ENCODE data around the gene CDCP1.

Gene CDCP1

DNA sequence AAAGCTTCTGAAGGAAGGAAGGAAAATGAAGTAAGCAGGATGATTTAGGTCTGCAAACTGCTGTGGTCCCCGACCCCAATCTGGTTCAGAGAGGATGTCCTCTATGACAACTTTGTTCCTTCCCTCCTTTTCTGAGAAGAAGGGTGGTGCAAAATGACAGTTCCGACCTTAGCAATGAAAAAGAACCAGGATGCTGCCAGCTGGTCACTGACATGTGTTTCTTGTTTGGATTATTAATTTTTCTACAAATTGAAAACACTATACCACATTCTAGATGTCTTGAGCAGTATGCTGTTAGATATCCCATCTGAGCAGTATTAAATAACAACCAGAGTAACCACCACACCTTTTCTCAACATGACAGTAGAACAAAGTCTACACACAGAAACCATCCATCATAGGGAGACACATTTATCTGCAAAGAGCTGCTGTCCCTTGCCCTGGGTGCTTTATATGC is 27.5 kb downstream of the CDCP1 start:
- in situ Hi-C loops (cut with HindIII; ENCODE audit: low sequenced_read_pairs), result no loop called here
- TF ChIP-seq, protein P1, sequence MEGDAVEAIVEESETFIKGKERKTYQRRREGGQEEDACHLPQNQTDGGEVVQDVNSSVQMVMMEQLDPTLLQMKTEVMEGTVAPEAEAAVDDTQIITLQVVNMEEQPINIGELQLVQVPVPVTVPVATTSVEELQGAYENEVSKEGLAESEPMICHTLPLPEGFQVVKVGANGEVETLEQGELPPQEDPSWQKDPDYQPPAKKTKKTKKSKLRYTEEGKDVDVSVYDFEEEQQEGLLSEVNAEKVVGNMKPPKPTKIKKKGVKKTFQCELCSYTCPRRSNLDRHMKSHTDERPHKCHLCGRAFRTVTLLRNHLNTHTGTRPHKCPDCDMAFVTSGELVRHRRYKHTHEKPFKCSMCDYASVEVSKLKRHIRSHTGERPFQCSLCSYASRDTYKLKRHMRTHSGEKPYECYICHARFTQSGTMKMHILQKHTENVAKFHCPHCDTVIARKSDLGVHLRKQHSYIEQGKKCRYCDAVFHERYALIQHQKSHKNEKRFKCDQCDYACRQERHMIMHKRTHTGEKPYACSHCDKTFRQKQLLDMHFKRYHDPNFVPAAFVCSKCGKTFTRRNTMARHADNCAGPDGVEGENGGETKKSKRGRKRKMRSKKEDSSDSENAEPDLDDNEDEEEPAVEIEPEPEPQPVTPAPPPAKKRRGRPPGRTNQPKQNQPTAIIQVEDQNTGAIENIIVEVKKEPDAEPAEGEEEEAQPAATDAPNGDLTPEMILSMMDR (IDR thresholded peaks at IDR 0.05; ENCODE audit: low read depth, low read length), result no peak
- DNase-seq (ENCODE audit: low read depth, low spot score), result no peak
- H3K4me3 ChIP-seq (ENCODE audit: low read depth, low read length), result no peak overlapping the region

DNA sequence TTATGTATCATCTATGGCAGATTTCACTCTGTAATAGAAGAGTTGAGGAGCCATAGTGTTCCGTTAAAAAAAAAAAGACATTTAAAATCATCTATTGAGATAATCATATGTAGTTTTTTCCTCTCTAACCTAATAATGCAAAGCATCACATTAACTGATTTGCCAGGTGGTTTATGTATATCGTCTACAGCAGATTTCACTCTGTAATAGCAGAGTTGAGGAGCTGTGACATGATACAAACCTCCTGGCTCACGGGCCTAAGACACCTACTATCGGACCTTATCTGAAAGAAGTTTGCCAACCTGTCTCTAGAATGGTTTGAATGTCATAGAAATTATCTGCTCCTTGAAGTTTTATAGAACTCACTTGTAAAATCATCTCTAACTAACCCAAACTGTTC is 29.8 kb downstream of the CDCP1 start:
- DNase-seq (ENCODE audit: low read depth, low spot score), result no peak
- TF ChIP-seq, protein P1 (IDR thresholded peaks at IDR 0.05; ENCODE audit: low read depth, low read length), result no peak
- no peak overlapping the region for H3K4me3 ChIP-seq (ENCODE audit: low read depth, low read length)

DNA sequence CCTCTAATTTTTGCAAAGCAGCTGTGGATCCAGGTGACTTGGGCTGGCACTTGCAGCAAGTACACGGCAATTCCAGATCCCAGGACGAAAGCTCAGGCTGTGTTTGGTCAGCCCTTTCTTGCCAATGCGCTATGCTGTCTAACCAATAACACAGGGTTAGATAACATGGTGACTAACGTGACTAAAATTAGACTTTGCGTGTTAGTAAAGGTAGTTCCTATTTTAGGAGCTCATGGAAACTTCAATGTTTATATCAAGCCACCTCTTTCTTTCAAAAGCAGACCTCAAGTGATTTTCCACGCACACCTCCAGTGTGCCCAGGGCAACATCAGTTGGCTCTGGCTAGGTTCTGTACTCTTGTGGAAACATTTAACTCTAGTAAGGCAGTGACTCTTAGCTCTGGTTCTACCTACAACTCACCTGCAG is 32.5 kb downstream of the CDCP1 start:
- TF ChIP-seq, protein P1 (IDR thresholded peaks at IDR 0.05; ENCODE audit: low read depth, low read length), result no peak
- DNase-seq (ENCODE audit: low read depth, low spot score), result no peak
- H3K4me3 ChIP-seq (ENCODE audit: low read depth, low read length), result no peak overlapping the region
- in situ Hi-C loops (cut with HindIII; ENCODE audit: low sequenced_read_pairs), result no loop called here

More for the DNA sequence above, 29.8 kb downstream of the CDCP1 start:
- in situ Hi-C loops (cut with HindIII; ENCODE audit: low sequenced_read_pairs), result no loop called here

DNA sequence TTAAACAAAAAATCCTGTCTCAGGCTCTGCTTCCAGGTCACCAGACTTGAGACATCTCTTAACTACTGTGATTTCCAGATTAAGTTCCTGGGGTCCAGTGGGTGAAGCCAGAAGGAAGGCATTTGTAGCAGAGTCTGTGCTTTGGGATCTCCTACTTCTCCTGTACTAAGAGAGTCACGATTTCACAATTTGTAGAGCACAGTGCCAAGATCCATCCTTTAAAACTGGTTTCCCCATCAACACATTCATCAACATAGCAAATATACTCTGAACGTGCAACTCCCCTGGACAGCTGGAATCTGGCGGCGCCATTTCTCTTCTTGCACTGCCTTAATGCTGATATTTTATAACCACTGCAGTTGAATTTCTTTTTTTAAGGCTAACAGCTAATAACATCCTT is 33.2 kb downstream of the CDCP1 start:
- no peak overlapping the region for H3K4me3 ChIP-seq (ENCODE audit: low read depth, low read length)
- in situ Hi-C loops (cut with HindIII; ENCODE audit: low sequenced_read_pairs), result no loop called here
- DNase-seq (ENCODE audit: low read depth, low spot score), result no peak
- TF ChIP-seq, protein P1 (IDR thresholded peaks at IDR 0.05; ENCODE audit: low read depth, low read length), result no peak

DNA sequence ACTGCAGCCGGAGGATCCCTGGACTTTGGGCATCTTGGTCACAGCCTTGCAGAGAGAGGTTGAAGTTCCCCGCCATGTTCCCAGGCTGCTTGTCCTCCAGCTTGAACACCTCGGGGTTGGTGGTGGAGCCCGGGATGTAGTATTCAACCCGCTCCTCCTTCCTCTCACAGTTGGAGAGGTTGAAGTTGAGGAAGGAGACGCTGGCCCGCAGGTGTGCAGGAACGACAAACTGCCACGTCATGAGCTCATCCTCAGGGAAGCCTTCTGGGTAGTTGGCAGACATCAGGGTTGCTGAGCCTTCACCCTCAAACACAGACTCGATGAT is 35.7 kb downstream of the CDCP1 start:
- TF ChIP-seq, protein P1 (IDR thresholded peaks at IDR 0.05; ENCODE audit: low read depth, low read length), result no peak
- DNase-seq (ENCODE audit: low read depth, low spot score), result no peak
- in situ Hi-C loops (cut with HindIII; ENCODE audit: low sequenced_read_pairs), result no loop called here
- no peak overlapping the region for H3K4me3 ChIP-seq (ENCODE audit: low read depth, low read length)

DNA sequence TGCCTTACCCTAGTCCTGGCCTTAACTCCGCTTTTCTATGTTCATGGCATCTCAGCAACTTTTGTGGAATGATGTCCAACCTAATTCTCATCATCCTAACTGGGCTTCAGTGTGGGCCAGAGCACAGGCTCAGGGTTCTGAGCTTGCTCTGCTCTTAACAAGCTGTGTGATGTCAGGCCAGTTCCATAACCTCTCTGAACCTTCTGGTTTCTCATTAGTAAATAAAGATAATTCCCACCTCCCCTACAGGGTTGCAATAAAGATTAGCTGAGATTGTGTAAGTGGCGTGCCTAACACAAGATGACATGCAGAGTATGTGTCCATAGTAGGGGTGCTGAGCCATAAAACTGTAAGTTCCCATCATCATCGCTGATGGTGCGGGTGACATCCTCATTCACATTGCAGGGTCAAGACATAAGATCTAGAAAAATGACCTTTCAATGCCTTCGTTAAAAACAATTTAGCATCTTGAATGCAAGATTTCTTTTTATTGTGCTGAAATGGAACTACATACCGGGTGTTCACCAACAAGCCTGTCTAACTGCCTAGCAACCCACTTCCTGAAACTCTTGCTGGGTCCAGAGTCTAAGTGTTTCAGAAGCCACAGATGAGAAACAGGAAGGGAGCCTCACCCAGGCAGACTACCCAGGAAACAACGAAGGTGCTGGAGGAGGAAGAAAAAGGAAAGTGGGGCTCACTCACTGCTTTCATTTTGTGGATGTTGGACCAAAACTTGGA is 36.2 kb downstream of the CDCP1 start:
- H3K4me3 ChIP-seq (ENCODE audit: low read depth, low read length), result no peak overlapping the region
- peak; percentile 22 for DNase-seq (ENCODE audit: low read depth, low spot score)
- in situ Hi-C loops (cut with HindIII; ENCODE audit: low sequenced_read_pairs), result no loop called here
- TF ChIP-seq, protein P1 (IDR thresholded peaks at IDR 0.05; ENCODE audit: low read depth, low read length), result no peak

Measured in astrocyte of the spinal cord (primary cell).